HG02852 (cell line): ENCODE measurements around the gene RANGRF.

ENCODE experiments used
- ATAC-seq: cut with Tn5 transposase; IDR thresholded peaks from one replicate; pipeline ENCODE4 v1.9.1; 2021; ENCODE audit warnings: mild to moderate bottlenecking, moderate library complexity; ENCODE audit not compliant: unreplicated experiment

RANGRF gene

GRCh38 chr17:8273884-8274444 lies 14.5 kb upstream of the RANGRF start:
- ATAC-seq: no peak

GRCh38 chr17:8274816-8275215 lies 13.7 kb upstream of the RANGRF start:
- ATAC-seq: no peak

- ATAC-seq: no peak
Measured at GRCh38 chr17:8275421-8276290, 12.8 kb upstream of the RANGRF start.

GRCh38 chr17:8277317-8277716 lies 11.2 kb upstream of the RANGRF start:
- ATAC-seq: no peak

GRCh38 chr17:8282345-8282744 lies 6.1 kb upstream of the RANGRF start:
- no peak for ATAC-seq

GRCh38 chr17:8283356-8283755 lies 5.1 kb upstream of the RANGRF start:
- no peak for ATAC-seq

GRCh38 chr17:8284126-8284525 lies 4.3 kb upstream of the RANGRF start:
- no peak for ATAC-seq

GRCh38 chr17:8285270-8286181 lies 2.9 kb upstream of the RANGRF start:
- no peak for ATAC-seq

- ATAC-seq: no peak
Measured at GRCh38 chr17:8287651-8288335, 677 bp upstream of the RANGRF start.

GRCh38 chr17:8289103-8289397 lies 580 bp downstream of the RANGRF start:
- peak; percentile 57 for ATAC-seq

GRCh38 chr17:8290043-8290442 lies 1.6 kb downstream of the RANGRF start:
- no peak for ATAC-seq

GRCh38 chr17:8292639-8293395 lies 4.3 kb downstream of the RANGRF start:
- ATAC-seq: no peak

GRCh38 chr17:8294361-8294760 lies 5.9 kb downstream of the RANGRF start:
- ATAC-seq: no peak

GRCh38 chr17:8294814-8295316 lies 6.4 kb downstream of the RANGRF start:
- ATAC-seq: no peak

GRCh38 chr17:8300226-8300625 lies 11.8 kb downstream of the RANGRF start:
- ATAC-seq: no peak

- peak; percentile 48 for ATAC-seq
Measured at GRCh38 chr17:8300627-8301242, 12.3 kb downstream of the RANGRF start.

GRCh38 chr17:8310601-8311123 lies 22.2 kb downstream of the RANGRF start:
- no peak for ATAC-seq

- no peak for ATAC-seq
Measured at GRCh38 chr17:8311131-8311790, 22.8 kb downstream of the RANGRF start.

- ATAC-seq: no peak
Measured at GRCh38 chr17:8312251-8312650, 23.8 kb downstream of the RANGRF start.
